Measurements from ENCODE around the gene EDDM3A. TPM values are rescaled to one million over a fixed set of nuclear protein-coding genes. Genes with fewer than 3 reads are reported as not detected.

The EDDM3A gene
- polyA plus RNA-seq, 1 donor from 2014 or later: not detected

- Histone ChIP-seq H3K27me3 (ENCODE audit: insufficient read depth, low read depth, low read length) (no peaks in the 10 kb centered on the region), H3K9me2 (ENCODE audit: insufficient read depth, low read length) (no peaks in the 10 kb centered on the region), H3K27ac (ENCODE audit: low read length) (no peak overlapping the region), H3K79me2 (replicated peaks; ENCODE audit: insufficient read depth, low read length) (no peaks in the 10 kb centered on the region), H3K9ac (ENCODE audit: low read length) (no peak overlapping the region), H3F3A (ENCODE audit: insufficient read depth, low read length, poor library complexity, severe bottlenecking) (no peaks in the 10 kb centered on the region), H3K4me3 (ENCODE audit: low read length) (no peak overlapping the region), H3K36me3 (ENCODE audit: insufficient read depth, low read length) (no peaks in the 10 kb centered on the region), H3K9me3 (ENCODE audit: low read length) (no peaks in the 10 kb centered on the region), H3K4me2 (ENCODE audit: low read length) (no peak overlapping the region), H2AFZ (ENCODE audit: low read depth, low read length) (no peak overlapping the region), H4K20me1 (ENCODE audit: insufficient read depth) (no peaks in the 10 kb centered on the region)
- TF ChIP-seq REST (IDR thresholded peaks at IDR 0.05; ENCODE audit: borderline replicate concordance) (no peak), TAF1 (IDR thresholded peaks at IDR 0.05; ENCODE audit: low read depth) (no peak), CTCF (IDR thresholded peaks at IDR 0.05; ENCODE audit: poor library complexity, severe bottlenecking) (no peak), EP300 (conservative IDR thresholded peaks at IDR 0.05; ENCODE audit: poor library complexity, severe bottlenecking) (no peak), POLR2AphosphoS5 (IDR thresholded peaks at IDR 0.05) (no peak), EZH2 (IDR thresholded peaks at IDR 0.05; ENCODE audit: borderline replicate concordance, insufficient read depth, low read length, poor library complexity, severe bottlenecking) (no peak), RAD21 (conservative IDR thresholded peaks at IDR 0.05) (no peak), MXI1 (conservative IDR thresholded peaks at IDR 0.05; ENCODE audit: poor library complexity, severe bottlenecking) (no peak), SMC3 (conservative IDR thresholded peaks at IDR 0.05; ENCODE audit: poor library complexity) (no peak)
Observed at GRCh38 chr14:20792556-20792955, 46.9 kb downstream of the EDDM3A start.

- Histone ChIP-seq H3K27me3 (ENCODE audit: insufficient read depth, low read depth, low read length) (no peaks in the 10 kb centered on the region), H2AFZ (ENCODE audit: low read depth, low read length) (no peak overlapping the region), H4K20me1 (ENCODE audit: insufficient read depth) (no peaks in the 10 kb centered on the region), H3K36me3 (ENCODE audit: insufficient read depth, low read length) (no peaks in the 10 kb centered on the region), H3K9me2 (ENCODE audit: insufficient read depth, low read length) (no peaks in the 10 kb centered on the region), H3K9ac (ENCODE audit: low read length) (no peak overlapping the region), H3K4me2 (ENCODE audit: low read length) (no peak overlapping the region), H3K4me3 (ENCODE audit: low read length) (no peak overlapping the region), H3F3A (ENCODE audit: insufficient read depth, low read length, poor library complexity, severe bottlenecking) (no peaks in the 10 kb centered on the region), H3K79me2 (replicated peaks; ENCODE audit: insufficient read depth, low read length) (no peaks in the 10 kb centered on the region), H3K27ac (ENCODE audit: low read length) (no peak overlapping the region), H3K9me3 (ENCODE audit: low read length) (no peaks in the 10 kb centered on the region)
- TF ChIP-seq EZH2 (IDR thresholded peaks at IDR 0.05; ENCODE audit: borderline replicate concordance, insufficient read depth, low read length, poor library complexity, severe bottlenecking): no peak
- no peak for TF ChIP-seq TAF1 (IDR thresholded peaks at IDR 0.05; ENCODE audit: low read depth)
- no peak for TF ChIP-seq MXI1 (conservative IDR thresholded peaks at IDR 0.05; ENCODE audit: poor library complexity, severe bottlenecking)
- no peak for TF ChIP-seq REST (IDR thresholded peaks at IDR 0.05; ENCODE audit: borderline replicate concordance)
- no peak for TF ChIP-seq SMC3 (conservative IDR thresholded peaks at IDR 0.05; ENCODE audit: poor library complexity)
- no peak for TF ChIP-seq EP300 (conservative IDR thresholded peaks at IDR 0.05; ENCODE audit: poor library complexity, severe bottlenecking)
- no peak for TF ChIP-seq CTCF (IDR thresholded peaks at IDR 0.05; ENCODE audit: poor library complexity, severe bottlenecking)
- no peak for TF ChIP-seq RAD21 (conservative IDR thresholded peaks at IDR 0.05)
- TF ChIP-seq POLR2AphosphoS5 (IDR thresholded peaks at IDR 0.05): no peak
Observed at GRCh38 chr14:20794644-20795369, 49.1 kb downstream of the EDDM3A start.
